Breast epithelium (tissue), 4 donors: ENCODE data around the gene PRKCG. TPM values are rescaled to one million over a fixed set of nuclear protein-coding genes. Genes with fewer than 3 reads are reported as not detected.

ENCODE experiments used
- DNase-seq, 2 donors: peaks; one replicate each; pipeline ENCODE4 v3.0.0-alpha.2; 2019; ENCODE audit warnings: low spot score in 2 of 2
- H3K27ac ChIP-seq, 2 donors: fragments of 200-600 bp; sonication (generic) in 1 of 2; one replicate each; pipeline ENCODE4 v1.5.1; 2016 to 2019; ENCODE audit warnings: mild to moderate bottlenecking in 1 of 2
- H3K27me3 ChIP-seq, 2 donors: fragments of 200-600 bp; sonication (generic) in 1 of 2; one replicate each; pipeline versions ENCODE4 v1.5.1 to v1.6.0; 2017 to 2019; ENCODE audit warnings: control low read depth in 1 of 2, mild to moderate bottlenecking in 1 of 2
- H3K36me3 ChIP-seq: fragments of 200-600 bp; one replicate; pipeline ENCODE4 v1.5.1; 2019
- H3K4me1 ChIP-seq, 2 donors: fragments of 200-600 bp; sonication (generic); one replicate each; pipeline ENCODE4 v1.5.1; 2016 to 2019; ENCODE audit warnings: control low read depth in 1 of 2
- H3K4me3 ChIP-seq, 3 donors: fragments of 200-600 bp; sonication (generic); 1 replicate in 2 of 3; 2 replicates in 1 of 3; pipeline ENCODE4 v1.5.1; 2016 to 2019; ENCODE audit warnings: mild to moderate bottlenecking in 3 of 3, moderate library complexity in 2 of 3
- H3K9me3 ChIP-seq, 2 donors: fragments of 200-600 bp; sonication (generic) in 1 of 2; one replicate each; pipeline ENCODE4 v1.5.1; 2016 to 2019; ENCODE audit warnings: control low read depth in 1 of 2
- POLR2A ChIP-seq: fragments of 450-650 bp; IDR thresholded peaks from one replicate; pipeline ENCODE4 v1.6.1; 2016; ENCODE audit warnings: antibody characterized with exemption, mild to moderate bottlenecking, moderate library complexity
- POLR2AphosphoS5 ChIP-seq, 3 donors: sonication (generic); formaldehyde crosslinking; IDR thresholded peaks; one replicate each; pipeline ENCODE4 v1.6.1; 2017; ENCODE audit warnings: antibody characterized with exemption in 3 of 3
- intact Hi-C: fragments of 100-400 bp; cut with DNase I; formaldehyde crosslinking; loops from one replicate; pipeline ENCODE4 v1.15.1; 2023; ENCODE audit warnings: low total_unique reads
- total RNA-seq, 3 donors: library from RNA; depleted of rRNA; stranded (reverse); fragments of >200 nt; gene quantifications; one replicate each; pipeline ENCODE4 v1.1.0, GENCODE V29; 2016
- TF ChIP-seq, protein P1 (sequence below), 3 donors: fragments of 450-650 bp; IDR thresholded peaks; one replicate each; pipeline ENCODE4 v1.5.1; 2016 to 2017; ENCODE audit warnings: antibody characterized with exemption in 3 of 3, mild to moderate bottlenecking in 3 of 3, moderate library complexity in 3 of 3

Gene PRKCG
- total RNA-seq, 3 donors from 2014 or later, result not detected

DNA sequence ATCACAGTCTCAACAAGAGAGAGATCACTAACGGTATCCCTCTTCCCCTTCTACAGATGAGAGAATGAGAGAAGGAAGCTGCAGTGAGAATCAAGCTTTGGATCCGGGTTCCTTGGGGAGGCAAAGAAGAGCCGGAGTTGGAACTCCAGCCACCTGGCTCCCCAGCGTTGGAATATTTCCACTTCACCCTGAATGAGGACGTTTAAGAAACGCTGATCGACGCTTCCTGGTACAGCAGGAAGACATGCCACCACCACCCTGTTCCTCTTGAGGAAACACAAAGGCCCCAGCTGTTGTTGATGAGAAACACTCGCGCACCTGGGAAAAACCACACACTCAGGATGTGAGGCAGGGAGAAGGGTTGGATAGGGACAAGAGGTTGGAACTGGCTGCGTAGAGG is 69.4 kb downstream of the PRKCG start:
- no peak for DNase-seq
- Histone ChIP-seq H3K4me3 (no peak overlapping the region), H3K9me3 (peaks cover 0 to 13% of the 10 kb centered on the region in 2 donors), H3K27me3 (peaks cover 0 to 38% of the 10 kb centered on the region in 2 donors), H3K36me3 (no peaks in the 10 kb centered on the region), H3K4me1 (no peaks in the 10 kb centered on the region), H3K27ac (no peak overlapping the region)
- intact Hi-C loops, result no loop called here
- TF ChIP-seq POLR2A, result no peak
- no peak for TF ChIP-seq POLR2AphosphoS5 (IDR thresholded peaks at IDR 0.05)
- TF ChIP-seq, protein P1, sequence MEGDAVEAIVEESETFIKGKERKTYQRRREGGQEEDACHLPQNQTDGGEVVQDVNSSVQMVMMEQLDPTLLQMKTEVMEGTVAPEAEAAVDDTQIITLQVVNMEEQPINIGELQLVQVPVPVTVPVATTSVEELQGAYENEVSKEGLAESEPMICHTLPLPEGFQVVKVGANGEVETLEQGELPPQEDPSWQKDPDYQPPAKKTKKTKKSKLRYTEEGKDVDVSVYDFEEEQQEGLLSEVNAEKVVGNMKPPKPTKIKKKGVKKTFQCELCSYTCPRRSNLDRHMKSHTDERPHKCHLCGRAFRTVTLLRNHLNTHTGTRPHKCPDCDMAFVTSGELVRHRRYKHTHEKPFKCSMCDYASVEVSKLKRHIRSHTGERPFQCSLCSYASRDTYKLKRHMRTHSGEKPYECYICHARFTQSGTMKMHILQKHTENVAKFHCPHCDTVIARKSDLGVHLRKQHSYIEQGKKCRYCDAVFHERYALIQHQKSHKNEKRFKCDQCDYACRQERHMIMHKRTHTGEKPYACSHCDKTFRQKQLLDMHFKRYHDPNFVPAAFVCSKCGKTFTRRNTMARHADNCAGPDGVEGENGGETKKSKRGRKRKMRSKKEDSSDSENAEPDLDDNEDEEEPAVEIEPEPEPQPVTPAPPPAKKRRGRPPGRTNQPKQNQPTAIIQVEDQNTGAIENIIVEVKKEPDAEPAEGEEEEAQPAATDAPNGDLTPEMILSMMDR (IDR thresholded peaks at IDR 0.05), result no peak

DNA sequence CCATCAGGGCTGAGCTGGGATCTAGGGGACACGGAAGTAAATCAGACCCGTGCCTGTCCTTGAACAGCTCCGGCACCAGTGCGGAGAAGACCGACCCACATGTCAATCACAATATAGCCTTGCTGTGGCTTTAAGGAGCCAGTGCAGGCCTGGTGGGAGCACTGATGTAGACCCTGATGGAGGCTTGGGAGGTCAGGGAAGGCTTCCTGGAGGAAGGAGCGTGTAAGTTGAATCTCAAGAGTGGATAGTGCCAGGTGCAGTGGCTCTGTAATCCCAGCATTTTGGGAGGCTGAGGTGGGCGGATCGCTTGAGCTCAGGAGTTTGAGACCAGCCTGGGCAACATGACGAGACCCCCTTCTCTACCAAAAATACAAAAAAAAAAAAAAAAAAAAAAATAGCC is 70.0 kb downstream of the PRKCG start:
- TF ChIP-seq POLR2AphosphoS5 (IDR thresholded peaks at IDR 0.05), result no peak
- no peak for TF ChIP-seq POLR2A
- TF ChIP-seq, protein P1 (IDR thresholded peaks at IDR 0.05), result no peak
- Histone ChIP-seq H3K9me3 (peaks cover 0 to 13% of the 10 kb centered on the region in 2 donors), H3K27me3 (peaks cover 0 to 40% of the 10 kb centered on the region in 2 donors), H3K4me1 (no peaks in the 10 kb centered on the region), H3K36me3 (no peaks in the 10 kb centered on the region), H3K4me3 (no peak overlapping the region), H3K27ac (no peak overlapping the region)
- DNase-seq, result no peak
- intact Hi-C loops, result no loop called here

DNA sequence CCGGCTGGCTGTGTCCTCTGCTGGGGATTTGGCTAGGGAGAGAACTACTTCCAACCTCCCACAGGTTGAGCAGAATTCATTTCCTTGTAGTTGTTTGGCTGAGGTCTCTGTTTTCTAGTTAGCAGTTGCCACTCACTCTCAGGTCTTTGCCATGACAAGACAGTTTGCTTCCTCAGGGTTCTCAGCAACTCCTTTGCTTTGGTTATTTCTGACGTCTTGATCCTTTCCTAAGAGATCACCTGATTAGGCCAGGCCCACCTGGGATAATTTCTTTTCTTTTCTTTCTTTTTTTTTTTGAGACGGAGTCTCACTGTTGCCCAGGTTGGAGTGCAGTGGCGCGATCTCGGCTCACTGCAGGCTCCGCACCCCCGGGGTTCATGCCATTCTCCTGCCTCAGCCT is 71.4 kb downstream of the PRKCG start:
- peaks cover 0 to 13% of the 10 kb centered on the region in 2 donors for H3K9me3 ChIP-seq
- no peak for DNase-seq
- no peak overlapping the region for H3K27ac ChIP-seq
- H3K4me3 ChIP-seq, result no peak overlapping the region
- TF ChIP-seq, protein P1 (IDR thresholded peaks at IDR 0.05), result no peak
- no peak for TF ChIP-seq POLR2A
- no peak for TF ChIP-seq POLR2AphosphoS5 (IDR thresholded peaks at IDR 0.05)
- intact Hi-C loops, result no loop called here
- no peaks in the 10 kb centered on the region for H3K4me1 ChIP-seq
- H3K36me3 ChIP-seq, result no peaks in the 10 kb centered on the region
- H3K27me3 ChIP-seq, result peaks cover 0 to 43% of the 10 kb centered on the region in 2 donors

Other genes starting within 250 kb of the PRKCG start
- 1 to 10 TPM in 1 of 3 donors, under 1 TPM in 2; 0.32 to 1.2 (median 0.66) TPM for gene NLRP12, start 57.9 kb upstream of the PRKCG start, total RNA-seq
- gene MYADM, start 14.3 kb upstream of the PRKCG start, total RNA-seq, result 10 to 100 TPM; 30.2 to 54.6 (median 41.9) TPM
- not detected for gene CACNG7, start 27.1 kb downstream of the PRKCG start, total RNA-seq
- under 1 TPM in 1 of 3 donors, not detected in 2; under 0.01 TPM for gene CACNG8, start 80.7 kb downstream of the PRKCG start, total RNA-seq
- not detected for gene CACNG6, start 109.4 kb downstream of the PRKCG start, total RNA-seq
- not detected for gene VSTM1, start 181.7 kb downstream of the PRKCG start, total RNA-seq
- gene TARM1, start 199.2 kb downstream of the PRKCG start, total RNA-seq, result not detected
- 1 to 10 TPM in 2 of 3 donors, under 1 TPM in 1; 0.66 to 2.4 (median 2.2) TPM for gene OSCAR, start 218.6 kb downstream of the PRKCG start, total RNA-seq
- 10 to 100 TPM; 17.3 to 20.6 (median 20.5) TPM for gene NDUFA3, start 220.7 kb downstream of the PRKCG start, total RNA-seq
- gene TFPT, start 233.5 kb downstream of the PRKCG start, total RNA-seq, result 10 to 100 TPM; 11.9 to 16.7 (median 16.2) TPM
- gene PRPF31, start 233.6 kb downstream of the PRKCG start, total RNA-seq, result 10 to 100 TPM; 45.5 to 59.6 (median 52.5) TPM